8988T (cell line): ENCODE results near the gene PSMA6.
"Not testable (repeated sequence)": the region's sequence is repeated elsewhere in the genome, so short reads cannot be mapped to it uniquely, and the experiment has no call there.

Source experiments
- DNase-seq: peaks from one replicate; pipeline ENCODE4 v3.0.0; 2011

Gene PSMA6

GRCh38 chr14:35292051-35292769, at the start of gene PSMA6:
Gene PSMA6, plus strand, starts transcription at chr14:35292382. Its CDS starts 95 bp downstream, at chr14:35292477.
- peak; percentile 62 for DNase-seq

GRCh38 chr14:35242599-35243311, 49.4 kb upstream of the PSMA6 start:
- no peak for DNase-seq

GRCh38 chr14:35243956-35244355, 48.2 kb upstream of the PSMA6 start:
- no peak for DNase-seq

- no peak for DNase-seq
Measured at GRCh38 chr14:35244542-35244941, 47.6 kb upstream of the PSMA6 start.

GRCh38 chr14:35245051-35245450, 47.1 kb upstream of the PSMA6 start:
- no peak for DNase-seq

GRCh38 chr14:35247777-35248475, 44.3 kb upstream of the PSMA6 start:
- DNase-seq, result no peak

- no peak for DNase-seq
Measured at GRCh38 chr14:35248476-35248788, 43.8 kb upstream of the PSMA6 start.

- no peak for DNase-seq
Measured at GRCh38 chr14:35250319-35250718, 41.9 kb upstream of the PSMA6 start.

GRCh38 chr14:35252451-35252868, 39.7 kb upstream of the PSMA6 start:
- DNase-seq, result no peak

- DNase-seq, result not testable (repeated sequence)
Measured at GRCh38 chr14:35253056-35253455, 39.1 kb upstream of the PSMA6 start.

GRCh38 chr14:35254034-35254622, 38.1 kb upstream of the PSMA6 start:
- DNase-seq, result not testable (repeated sequence)

GRCh38 chr14:35254736-35255135, 37.4 kb upstream of the PSMA6 start:
- DNase-seq, result no peak

- no peak for DNase-seq
Measured at GRCh38 chr14:35255711-35256110, 36.5 kb upstream of the PSMA6 start.

GRCh38 chr14:35257809-35258208, 34.4 kb upstream of the PSMA6 start:
- DNase-seq, result no peak

GRCh38 chr14:35258420-35258819, 33.8 kb upstream of the PSMA6 start:
- no peak for DNase-seq

GRCh38 chr14:35261774-35262173, 30.4 kb upstream of the PSMA6 start:
- no peak for DNase-seq

GRCh38 chr14:35262436-35262835, 29.7 kb upstream of the PSMA6 start:
- DNase-seq, result no peak

- no peak for DNase-seq
Measured at GRCh38 chr14:35268946-35269345, 23.2 kb upstream of the PSMA6 start.

- DNase-seq, result no peak
Measured at GRCh38 chr14:35274805-35275204, 17.4 kb upstream of the PSMA6 start.

GRCh38 chr14:35277179-35277578, 15.0 kb upstream of the PSMA6 start:
- DNase-seq, result no peak

GRCh38 chr14:35279369-35279768, 12.8 kb upstream of the PSMA6 start:
- DNase-seq, result no peak

GRCh38 chr14:35281341-35281740, 10.8 kb upstream of the PSMA6 start:
- DNase-seq, result no peak

- no peak for DNase-seq
Measured at GRCh38 chr14:35284506-35284905, 7.7 kb upstream of the PSMA6 start.
